GM18508 (cell line): ENCODE results near the gene MRGPRG.
"Not testable (repeated sequence)": the region's sequence is repeated elsewhere in the genome, so short reads cannot be mapped to it uniquely, and the experiment has no call there.

ENCODE experiments used
- ATAC-seq: cut with Tn5 transposase; IDR thresholded peaks from one replicate; pipeline ENCODE4 v1.9.1; 2021; ENCODE audit warnings: moderate number of reproducible peaks; ENCODE audit not compliant: insufficient read depth, unreplicated experiment

MRGPRG gene

GRCh38 chr11:3218483-3219280, at the start of gene MRGPRG:
TSS of gene MRGPRG (minus strand) at chr11:3218813. CDS start at chr11:3218813, 0 bp downstream.
- no peak for ATAC-seq

DNA sequence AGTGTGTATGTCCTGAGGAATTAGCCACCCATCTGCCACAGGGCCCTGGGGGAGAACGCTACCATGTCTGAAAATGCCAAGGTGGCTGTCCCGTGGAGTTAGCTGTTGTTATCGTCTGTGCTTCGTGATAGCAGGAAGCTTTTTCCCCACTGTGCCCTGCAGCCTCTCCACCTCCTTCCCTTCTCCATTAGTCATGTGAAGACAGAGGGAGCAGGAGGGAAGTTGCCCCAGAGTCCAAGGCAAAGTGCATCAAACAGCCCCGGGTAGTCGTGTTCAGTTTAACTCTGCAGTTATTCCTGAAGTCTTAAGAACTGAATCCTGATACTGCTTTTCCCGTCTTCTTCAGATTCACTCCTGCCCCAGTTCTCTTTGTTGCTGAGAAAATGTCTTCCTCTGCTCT, 43.9 kb upstream of the MRGPRG start:
- not testable (repeated sequence) for ATAC-seq

GRCh38 chr11:3261831-3262230, 43.2 kb upstream of the MRGPRG start:
- not testable (repeated sequence) for ATAC-seq

GRCh38 chr11:3257509-3257908, 38.9 kb upstream of the MRGPRG start:
- not testable (repeated sequence) for ATAC-seq

GRCh38 chr11:3255241-3255640, 36.6 kb upstream of the MRGPRG start:
- ATAC-seq: not testable (repeated sequence)

GRCh38 chr11:3254773-3255172, 36.2 kb upstream of the MRGPRG start:
- ATAC-seq: not testable (repeated sequence)

- ATAC-seq: no peak
Measured at GRCh38 chr11:3245071-3245470, 26.5 kb upstream of the MRGPRG start.

- ATAC-seq: no peak
Measured at GRCh38 chr11:3243880-3244279, 25.3 kb upstream of the MRGPRG start.

DNA sequence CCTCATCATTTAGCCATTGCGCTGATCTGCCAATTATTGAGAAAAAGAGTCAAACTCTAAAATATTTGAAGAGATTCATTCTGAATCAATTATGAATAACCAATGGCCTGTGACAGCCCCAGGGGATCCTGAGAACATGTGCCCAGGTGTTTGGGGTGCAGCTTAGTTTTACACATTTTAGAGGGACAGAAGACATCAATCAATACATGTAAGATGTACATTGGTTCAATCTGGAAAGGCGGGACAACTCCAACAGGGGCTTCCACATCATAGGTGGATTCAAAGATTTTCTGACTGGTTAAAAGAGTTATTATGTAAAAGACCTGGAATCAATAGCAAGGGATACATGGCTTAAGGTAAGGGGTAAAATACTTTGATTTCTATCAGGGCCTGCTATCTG, 18.5 kb upstream of the MRGPRG start:
- no peak for ATAC-seq

DNA sequence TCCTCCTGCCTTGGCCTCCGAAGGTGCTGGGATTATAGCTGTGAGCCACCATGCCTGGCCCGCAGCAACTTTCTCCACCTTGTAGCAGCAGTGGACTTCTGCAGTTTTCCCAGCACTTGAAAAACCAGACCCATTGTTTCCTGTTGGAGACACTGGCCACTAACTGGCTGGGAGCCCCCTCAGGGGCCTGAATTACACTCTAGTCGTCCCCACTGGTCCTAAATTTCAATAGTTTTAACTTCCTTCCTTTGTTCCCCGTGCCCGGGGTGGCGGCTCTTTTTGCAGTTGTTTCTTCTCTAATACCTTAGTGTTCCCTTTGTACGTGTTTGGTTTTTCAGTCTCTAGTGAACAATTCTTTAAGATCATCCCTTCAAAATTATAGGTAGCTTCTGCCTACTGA, 16.2 kb upstream of the MRGPRG start:
- no peak for ATAC-seq

- no peak for ATAC-seq
Measured at GRCh38 chr11:3232956-3233355, 14.3 kb upstream of the MRGPRG start.

DNA sequence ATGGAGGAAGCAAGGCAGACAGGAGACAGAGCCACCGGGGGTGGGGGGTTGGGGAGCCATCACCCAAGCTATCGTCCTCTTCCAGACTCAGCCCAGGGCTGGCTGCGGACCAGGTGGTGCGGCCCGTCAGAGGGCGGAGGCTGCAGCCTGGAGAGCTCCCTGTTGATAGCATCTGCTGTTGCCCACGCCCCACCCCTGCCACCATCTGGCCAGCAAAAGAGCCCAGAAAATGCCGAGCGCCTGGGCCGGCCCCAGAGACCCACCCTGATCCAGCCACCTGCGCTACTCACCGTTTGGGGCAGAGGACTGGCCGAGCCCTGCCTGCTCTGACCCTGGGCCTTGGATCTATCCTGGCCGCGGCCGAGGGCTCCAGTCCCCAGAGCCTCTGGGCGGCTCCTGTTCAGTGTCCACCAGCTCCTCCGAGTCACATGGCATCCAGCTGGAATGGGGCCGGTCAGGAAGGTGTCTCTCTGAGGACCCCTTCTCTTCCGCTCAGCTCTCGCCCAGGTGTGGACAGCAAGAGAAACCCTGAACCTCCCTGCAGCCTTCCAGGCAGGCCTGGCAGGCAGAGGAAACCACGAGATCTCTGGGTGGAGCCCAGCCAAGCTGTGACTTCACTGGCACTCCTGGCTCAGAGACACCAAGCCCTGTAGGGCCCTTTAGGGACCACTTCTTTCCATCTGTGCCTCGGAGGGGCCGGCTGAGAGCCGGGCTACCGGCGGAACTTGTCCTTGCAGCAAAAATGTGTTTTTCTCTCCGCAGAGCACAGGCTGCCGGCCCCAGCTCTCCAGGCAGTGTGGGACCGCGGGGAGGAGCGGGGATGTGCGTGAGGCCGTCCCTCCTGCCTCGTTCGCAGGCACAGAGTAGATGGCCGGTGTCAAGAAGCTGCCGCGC, 13.5 kb upstream of the MRGPRG start, which contains the start of gene MRGPRE:
Gene MRGPRE (minus strand): TSS at position 567 of the 894 bp plus-strand sequence. CDS start 3,618 bp downstream, outside the sequence.
- ATAC-seq: no peak

DNA sequence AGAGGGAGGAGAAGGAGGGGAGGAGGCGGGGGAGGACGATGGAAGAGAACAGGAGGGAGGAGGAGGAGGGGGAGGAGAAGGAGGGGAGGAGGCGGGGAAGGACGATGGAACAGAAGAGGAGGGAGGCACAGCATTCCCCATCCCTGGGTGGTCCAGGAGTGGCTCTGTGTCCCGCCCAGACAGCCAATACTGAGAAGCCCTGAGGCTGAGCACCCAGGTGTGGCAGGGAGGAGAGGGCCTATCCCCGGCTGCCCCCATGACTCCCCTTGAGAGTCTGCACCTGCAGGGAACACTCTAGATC, 12.9 kb upstream of the MRGPRG start:
- no peak for ATAC-seq

- ATAC-seq: no peak
Measured at GRCh38 chr11:3230636-3231549, 12.3 kb upstream of the MRGPRG start.

DNA sequence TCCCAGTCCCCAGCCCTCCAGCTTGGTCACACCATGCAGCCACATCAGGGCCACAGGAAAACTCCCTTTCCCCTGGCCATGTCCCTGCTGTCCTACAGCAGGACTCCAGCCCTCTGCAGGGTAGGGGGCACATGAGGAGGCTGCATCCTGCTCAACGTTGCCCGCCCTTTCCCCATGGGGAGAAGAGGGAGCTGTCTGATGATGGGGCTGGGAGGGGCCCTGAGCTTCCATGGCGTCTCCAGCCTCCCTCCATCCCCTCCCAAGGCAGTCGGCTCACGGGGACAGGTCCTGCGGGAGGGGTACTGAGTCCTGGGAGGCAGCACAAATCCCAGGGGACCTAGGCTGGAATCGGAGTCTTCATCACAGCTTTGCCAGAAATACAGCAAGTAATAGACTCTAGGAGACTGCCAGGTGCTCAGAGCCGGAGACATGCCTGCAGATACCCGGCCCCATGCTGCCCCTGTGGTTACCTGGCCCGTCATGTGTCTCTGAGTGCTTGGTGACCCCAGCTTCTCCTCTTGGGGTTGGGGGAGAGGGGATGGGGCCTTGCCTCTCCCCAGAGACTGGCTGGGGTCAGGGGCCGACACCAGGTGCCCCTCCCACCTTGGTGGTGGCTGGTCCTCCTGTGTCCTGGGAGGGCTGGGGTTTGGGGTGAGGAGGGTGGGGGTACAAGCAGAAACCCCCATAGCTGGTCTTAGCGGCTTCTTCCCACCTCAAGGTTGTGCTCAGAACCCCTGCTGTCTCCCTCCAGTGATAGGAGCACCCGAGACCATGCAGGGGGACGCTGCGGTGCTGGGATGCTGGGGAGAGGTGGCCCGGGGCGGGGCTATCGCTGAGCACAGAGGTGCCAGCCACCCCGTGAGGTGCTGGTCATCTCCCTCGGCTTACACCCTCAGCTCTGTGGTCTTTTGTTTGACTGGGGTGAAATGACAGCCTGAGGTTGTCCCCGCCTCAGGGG, 11.3 kb upstream of the MRGPRG start:
- no peak for ATAC-seq

GRCh38 chr11:3228445-3228829, 9.8 kb upstream of the MRGPRG start:
- ATAC-seq: no peak

- no peak for ATAC-seq
Measured at GRCh38 chr11:3227568-3228444, 9.2 kb upstream of the MRGPRG start.

GRCh38 chr11:3226846-3227567, 8.4 kb upstream of the MRGPRG start:
- no peak for ATAC-seq
